ENCODE data around the gene CLEC16A.

CLEC16A gene

DNA sequence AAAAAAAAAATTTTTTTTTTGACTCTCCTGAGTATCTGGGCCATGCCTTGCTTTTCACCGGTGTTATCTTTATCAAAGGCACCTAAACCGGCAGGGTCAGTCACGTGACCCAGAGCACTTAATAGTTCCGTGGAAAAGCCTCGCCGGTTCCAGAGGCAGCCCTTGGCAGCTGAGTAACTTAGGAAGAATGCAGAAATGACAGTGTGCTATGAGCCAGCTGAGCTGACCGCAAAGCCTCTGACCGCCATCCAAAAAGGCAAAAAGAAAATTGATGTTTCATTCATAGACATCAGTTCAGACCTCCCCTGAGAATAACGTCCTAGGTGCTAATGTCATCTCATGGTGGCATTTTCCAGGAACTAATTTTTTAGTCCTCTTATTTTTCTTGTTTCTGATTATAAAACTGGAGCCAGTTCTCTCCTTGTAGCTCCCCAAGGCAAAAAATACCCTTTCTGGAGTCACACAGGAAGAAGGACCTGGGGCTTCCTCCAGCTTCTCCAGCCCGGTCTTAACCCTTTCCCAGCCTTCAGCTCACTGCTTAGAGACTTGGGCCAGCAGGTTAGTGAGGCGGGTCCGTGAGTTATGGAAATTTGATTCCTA, 189.1 kb downstream of the CLEC16A start:
- DNase-seq: no peak

DNA sequence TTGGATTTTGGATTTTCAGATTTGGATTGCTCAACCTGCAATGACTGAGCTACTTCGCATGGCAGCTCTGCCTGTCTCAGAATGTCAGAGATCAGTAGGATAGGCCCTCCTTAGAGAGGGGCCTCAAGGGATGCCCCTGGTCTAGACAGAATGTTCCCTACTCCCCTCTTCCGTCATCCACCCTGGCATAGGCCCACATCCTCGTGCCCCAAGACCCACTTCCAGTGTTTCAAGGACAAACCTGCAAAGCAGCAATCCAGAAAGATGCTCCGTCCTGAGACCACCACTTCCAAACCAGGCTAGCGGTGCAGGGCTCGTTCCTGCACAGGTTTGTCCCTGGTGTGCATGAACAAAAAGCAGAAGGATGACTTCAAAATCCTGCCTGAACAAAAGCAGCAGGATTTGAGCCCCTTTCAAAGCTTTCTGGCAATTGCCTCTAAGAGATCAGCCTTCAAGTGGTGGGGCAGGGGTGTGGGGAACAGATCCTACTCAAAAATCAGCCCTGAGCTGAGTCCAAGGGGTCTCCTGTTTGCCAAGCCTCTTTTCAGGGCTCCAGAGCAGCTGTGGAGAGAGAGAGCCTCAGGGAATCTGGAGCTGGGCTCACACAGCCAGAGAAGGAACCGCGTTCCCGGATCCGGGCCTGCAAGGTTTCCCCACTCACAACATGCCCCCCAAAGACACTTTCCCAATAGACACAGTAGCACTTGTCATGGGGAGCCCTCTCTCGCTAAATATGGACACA, 190.5 kb downstream of the CLEC16A start:
- DNase-seq: no peak

DNA sequence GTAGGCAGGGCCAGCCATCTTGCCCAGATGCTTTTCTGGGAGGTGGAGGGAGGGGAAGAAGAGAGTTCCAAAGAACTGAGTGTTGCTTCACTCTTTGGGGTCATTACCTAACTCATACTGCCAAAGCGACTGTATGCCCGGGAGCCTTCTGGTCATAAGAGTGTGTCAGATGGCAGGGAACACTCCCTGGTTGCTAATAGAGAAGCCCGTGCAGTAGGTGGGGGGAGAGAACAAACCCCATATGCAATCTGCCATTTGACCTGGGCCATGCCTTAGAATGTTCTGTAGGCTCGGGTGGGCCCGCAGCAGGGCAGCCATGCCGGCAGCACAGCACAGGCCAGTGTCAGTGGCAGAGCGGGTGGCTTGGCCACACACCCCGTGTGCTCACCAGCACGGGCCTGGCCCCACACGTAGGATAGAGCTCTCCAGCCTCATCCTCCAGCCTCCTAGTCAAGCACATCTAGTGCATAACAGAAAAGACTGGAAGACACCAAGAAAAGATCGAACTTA, 191.2 kb downstream of the CLEC16A start:
- no peak for DNase-seq

DNA sequence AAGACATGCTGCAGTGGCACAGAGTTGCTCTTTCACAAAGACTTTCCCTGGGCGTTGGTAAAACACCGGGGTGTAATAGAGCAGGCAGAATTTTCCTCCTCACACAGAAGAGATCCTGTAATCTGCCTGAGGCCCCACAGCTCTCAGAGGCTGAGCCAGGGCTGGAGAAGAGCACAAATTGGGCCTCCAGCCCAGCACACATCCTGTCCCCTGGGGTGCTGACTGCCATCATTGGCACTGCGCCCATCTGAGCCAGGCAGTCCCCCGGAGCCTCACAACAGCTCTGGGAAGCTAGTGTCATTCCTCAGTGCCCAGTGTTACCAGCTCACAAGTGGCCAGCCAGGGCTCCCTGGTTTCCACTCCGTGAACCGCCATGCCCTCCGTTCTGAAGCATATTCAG, 192.2 kb downstream of the CLEC16A start:
- DNase-seq: peak in 1 of 2 experiments; percentile 17

DNA sequence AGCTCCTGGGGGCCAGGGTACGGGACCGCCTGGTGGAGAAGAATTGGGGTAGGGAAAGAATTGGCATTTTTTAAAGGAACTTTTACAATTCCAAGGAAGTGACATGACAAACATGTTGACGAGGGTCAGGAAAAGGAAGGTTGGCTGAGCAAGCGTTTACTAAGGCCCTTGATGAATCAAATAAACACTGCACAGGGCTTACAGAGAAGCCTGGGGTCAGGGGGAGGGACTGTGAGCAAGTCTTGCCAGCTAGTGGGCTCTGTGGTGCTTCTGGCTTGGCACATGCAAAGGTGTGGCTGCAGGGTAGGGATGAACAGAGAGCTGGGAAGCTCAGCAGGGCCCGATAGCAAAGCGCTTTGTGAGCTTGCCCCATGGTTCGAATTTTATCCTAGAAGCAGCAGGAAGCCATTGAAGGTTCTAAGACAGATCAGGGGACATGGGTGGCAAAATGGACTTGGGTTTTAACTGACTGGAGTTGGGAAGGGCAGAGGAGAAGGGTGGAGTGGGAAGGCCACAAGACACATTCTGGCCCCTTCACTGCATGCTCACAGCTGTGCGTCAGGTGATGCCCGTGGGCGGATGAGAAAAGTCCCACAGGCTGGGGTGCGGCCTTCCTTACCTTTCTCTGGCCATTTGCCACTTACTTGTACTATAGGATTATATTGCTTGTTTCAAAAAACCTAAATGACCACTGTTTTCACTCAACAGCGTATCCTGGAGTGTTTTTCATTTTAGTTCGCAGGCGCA, 193.8 kb downstream of the CLEC16A start:
- no peak for DNase-seq

DNA sequence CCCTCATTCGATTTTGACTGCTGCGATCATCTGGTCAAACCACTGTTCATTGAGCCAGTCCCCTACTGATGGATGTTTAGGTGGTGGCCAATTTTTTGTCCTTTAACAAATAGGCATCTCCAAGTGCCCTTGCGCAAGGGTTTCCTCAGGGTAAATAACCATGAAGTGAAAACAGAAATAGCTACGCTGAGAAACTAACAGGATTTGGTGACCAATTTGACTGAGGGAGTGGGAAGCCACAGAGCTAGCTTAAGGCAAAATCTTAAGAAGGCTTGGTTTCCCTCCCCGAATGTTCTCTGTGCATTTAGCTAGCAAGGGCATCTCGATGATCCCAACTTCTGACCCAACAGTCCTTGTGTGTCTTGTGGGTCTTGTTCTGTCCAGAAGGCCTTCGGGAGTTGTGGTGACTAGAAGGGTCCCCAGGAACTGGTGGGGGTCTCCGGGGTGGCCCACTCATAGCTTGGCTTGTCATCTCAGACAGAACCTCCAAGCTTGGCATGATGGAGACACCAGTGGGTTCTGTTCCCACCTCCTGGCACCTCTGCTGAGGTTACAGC, 194.5 kb downstream of the CLEC16A start:
- DNase-seq: no peak

DNA sequence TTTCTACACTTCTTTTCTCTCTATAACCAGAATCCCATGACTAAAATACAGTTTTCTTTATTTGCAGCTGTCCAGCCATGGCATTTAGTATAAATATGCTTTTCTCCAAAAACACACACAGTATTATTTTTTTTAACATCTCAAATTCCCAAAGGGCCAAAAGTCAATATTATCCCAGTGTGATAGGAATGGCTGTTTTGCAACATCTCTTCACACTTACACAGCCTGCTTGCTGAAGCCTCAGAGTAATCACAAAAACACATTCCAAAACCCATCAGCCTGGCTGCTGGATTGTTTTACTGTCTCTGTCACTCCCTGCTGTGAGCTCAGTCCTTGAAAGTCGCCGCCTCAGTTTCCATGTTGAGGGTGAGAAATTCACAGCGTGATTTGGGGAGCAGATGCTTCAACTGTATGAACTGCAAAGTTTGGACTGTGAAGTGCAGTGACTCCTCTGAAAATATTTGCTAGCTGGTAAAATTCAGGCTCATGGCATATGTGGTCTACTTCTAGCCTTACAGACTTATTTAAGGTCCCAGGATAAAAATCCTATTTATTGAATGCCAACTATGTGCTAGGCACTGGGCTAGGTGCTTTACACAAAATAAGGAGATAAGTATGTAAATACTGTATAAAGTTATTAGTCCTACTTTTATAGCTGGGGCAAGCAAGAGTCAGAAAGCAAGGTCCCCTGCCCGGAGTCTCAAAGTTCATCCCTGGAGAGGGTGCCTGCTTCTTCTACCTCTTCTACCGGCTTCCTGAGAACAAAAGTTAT, 195.1 kb downstream of the CLEC16A start:
- DNase-seq: no peak

DNA sequence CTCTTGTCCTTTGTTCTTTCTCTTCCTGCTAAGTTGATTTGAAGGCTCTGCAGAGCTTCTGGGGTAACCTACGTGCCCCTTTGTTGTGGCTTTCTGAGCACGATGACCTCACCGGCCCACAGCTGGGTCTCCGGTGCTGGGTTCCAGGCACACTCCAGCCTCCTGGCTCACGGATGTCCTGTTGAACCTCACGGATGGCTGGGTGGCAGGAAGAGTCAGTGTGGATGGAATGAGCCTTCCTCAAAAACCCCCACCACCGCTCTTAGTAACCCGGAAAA, 195.7 kb downstream of the CLEC16A start:
- DNase-seq: no peak

DNA sequence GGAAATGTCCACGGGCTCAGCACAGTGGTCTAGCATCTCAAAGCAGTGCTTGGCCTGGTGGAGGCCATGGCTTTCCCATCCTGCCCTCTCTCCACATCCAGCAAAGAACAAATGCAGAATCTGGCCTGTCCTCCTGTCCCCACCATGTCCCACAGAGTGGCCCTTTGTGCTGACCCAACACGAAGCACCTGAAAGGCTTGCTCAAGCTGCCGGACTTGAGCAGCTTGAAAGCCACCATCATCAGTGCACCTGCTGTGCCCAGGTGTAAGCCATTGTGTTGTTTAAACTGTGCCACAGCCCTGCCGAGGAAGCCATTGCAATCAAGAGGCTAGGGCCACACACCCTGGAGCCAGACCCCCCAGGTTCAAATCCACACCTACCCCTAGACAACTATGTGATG, 196.1 kb downstream of the CLEC16A start:
- DNase-seq: no peak

DNA sequence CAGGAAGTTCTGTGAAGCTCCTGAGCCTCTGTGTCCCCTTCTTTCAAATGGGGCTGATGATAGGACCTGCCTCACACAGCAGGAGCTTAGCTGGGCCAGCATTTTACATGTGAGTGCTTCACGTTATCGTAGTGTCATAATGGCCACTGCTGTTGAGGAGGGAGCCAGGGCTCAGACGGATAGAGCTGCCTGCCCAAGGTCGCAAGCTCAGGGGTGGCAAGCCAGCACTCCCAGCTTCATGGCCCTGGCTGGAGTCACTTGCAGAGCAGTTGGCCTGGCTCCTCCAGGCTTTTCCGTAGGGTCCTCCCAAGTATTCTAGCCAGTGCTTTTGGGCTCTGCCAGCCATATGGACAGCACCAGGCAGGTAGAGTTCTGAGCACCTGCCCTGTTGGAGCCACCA, 196.5 kb downstream of the CLEC16A start:
- no peak for DNase-seq

DNA sequence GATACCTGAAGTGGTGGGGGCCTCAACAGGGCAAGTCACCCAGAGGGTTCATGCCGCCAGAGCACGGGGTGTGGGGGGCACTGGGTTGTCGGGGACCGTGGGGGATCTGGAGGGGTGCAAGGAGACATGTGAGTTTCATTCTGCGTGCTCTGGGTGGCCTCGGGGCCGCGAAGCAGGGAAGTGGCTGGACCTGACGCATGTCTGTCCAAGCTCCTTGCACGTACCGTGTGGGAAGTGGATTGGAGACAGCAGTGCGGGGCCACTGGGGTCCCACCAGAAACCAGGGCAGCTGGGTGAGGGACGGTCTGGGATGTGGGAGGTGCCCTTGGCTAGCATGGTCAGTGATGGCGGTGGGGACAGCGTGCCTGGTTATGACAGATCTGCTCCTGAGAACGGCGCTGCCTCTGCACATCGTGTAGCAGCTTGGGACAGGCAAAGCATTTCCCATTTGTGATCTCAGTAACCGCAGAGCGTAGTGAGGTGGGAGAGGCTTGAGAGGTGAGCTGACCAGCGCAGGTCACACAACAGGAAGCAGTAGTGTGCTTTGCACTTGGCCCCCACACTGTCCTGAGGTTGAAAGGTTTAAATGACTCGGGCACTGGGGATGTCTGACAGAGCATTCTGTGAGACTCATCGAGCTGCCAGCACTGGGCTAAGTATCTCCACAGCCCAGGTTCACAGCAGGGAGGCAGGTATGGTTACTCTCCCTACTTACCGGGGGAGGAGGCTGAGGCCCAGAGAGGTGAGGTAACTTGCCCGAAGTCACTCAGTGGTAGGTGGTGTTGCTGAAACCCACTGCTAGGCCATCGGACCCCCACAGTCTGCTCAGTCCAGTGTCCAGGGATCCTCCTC, 197.3 kb downstream of the CLEC16A start:
- DNase-seq: no peak

DNA sequence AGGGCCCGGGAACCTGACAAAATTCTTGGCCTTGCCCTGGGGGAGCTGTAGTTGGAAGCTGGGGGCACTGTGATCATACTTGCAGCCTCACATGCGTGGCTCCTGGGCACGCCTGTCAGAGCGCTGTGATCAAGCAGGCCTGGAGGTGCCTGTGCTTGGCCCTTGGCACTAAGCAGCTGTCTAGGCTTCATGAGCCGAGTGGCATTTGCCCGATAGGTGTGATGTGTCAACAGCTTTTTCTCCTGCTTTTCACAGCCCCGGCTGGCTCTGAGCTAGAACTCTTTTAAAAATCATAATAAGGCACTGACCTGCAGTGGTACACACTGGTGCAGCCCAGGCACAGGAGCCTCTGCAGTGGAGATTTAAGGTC, 197.9 kb downstream of the CLEC16A start:
- no peak for DNase-seq

DNA sequence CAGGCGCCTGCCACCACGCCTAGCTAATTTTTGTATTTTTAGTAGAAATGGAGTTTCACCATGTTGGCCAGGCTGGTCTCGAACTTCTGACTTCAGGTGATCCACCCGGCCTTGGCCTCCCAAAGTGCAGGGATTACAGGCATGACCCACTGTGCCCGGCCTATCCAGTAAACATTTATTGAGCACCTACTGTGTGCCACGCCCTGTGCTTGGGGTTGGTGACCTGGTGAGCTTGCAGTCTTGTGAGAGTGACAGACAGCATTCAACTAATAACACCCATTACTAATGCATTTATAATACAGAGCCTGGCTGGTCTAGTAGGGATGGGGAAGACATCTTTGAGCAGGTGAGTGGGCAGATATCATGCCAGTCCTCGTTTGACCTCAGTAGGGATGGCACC, 198.6 kb downstream of the CLEC16A start:
- no peak for DNase-seq

DNA sequence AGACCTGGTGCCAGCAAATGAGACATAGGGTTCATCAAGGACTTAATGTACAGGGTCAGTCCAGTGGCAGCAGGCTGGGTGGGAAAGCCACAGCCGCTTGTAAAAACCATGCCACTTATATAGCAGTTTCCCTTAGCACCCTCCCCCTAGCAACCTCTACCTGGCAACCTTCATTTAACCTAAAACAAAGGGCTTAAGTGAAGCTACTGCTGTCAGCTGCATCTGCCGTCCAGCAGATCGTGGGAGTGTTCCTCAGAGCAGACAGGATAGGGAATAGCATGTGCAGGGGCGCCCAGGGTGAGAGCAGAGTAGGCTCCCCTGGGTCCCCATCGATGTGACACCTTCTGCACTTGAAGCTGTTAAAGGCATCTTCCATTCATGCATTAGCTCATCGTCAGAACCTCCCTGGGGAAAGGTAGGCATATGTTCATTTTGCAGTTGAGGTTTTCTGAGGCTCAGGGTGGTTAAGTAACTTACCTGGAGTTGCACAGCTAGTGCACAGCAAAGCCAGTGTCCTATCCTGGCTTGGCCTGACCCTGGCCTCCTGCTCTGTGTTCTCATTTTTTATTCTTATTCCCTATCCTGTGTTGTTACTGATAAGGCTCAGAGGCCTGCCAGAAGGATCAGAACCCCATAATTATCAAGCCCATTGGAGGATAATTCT, 199.1 kb downstream of the CLEC16A start:
- no peak for DNase-seq

DNA sequence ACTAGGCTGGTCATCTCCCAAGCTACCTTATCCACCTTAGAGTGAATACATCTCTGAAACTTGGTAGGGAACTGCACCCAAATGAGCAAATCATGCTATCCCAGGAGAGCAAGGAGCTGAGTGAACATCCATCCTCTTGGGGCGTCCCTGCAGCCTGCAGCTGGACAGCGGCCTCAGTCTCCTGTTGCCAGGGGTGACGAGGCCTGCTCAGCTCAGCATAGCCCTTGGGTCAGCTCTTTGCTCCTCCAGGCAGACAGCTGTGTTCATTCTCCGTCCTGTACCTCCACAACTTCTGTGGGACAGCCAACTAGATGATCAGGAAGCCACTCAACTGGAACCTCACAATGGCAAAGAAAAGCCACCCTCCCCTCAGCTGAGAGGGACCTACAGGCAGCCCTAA, 199.8 kb downstream of the CLEC16A start:
- no peak for DNase-seq

DNA sequence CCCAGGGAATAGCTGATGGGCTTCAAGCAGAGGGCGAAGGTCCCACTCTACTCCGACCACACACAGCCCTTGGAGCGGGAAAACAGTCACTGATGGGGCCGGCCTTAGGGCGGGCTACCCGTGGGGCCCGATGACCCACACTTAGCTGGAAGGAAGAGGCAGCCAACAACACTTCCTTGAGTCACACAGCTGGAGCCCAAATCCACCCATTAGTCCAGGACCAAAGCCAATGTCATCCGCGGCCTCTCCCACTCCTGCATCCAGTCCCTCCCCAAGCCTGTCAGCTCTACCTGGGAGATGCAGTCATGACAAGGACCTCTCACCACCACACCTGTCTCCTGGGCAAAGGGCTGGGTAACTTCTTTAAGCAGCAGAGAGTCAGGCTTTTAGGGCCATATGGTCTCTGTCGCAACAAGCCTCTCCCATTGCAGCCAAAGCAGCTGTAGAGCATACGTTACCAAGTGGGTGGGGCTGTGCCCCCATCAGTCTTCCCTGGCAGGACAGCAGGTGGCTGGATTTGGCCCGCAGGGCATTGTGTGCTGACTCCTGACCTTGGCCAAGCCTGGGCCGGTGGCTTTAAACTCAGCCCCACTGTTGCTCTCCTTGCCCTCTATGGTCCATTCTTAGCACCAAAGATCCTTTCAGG, 200.9 kb downstream of the CLEC16A start:
- DNase-seq: peak in 1 of 2 experiments; percentile 10

DNA sequence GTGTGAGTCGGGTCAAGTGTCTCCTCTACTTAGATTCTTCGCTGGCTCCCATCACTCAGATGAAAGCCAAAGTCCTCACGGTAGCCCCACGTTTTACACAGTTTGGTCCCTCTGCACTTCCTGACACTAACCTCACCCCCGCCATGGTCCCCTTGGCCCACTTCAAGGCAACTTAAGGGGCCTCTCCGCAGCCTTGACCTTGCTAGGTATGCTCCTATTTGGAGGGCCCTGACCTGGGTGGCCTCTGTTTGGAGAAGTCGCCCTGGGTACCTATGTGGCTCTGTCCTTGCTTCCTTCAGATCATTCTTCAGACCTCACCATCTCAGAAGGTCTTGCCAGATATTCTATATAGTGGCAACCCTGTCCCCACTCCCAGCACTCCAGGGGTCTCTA, 201.5 kb downstream of the CLEC16A start:
- DNase-seq: no peak

DNA sequence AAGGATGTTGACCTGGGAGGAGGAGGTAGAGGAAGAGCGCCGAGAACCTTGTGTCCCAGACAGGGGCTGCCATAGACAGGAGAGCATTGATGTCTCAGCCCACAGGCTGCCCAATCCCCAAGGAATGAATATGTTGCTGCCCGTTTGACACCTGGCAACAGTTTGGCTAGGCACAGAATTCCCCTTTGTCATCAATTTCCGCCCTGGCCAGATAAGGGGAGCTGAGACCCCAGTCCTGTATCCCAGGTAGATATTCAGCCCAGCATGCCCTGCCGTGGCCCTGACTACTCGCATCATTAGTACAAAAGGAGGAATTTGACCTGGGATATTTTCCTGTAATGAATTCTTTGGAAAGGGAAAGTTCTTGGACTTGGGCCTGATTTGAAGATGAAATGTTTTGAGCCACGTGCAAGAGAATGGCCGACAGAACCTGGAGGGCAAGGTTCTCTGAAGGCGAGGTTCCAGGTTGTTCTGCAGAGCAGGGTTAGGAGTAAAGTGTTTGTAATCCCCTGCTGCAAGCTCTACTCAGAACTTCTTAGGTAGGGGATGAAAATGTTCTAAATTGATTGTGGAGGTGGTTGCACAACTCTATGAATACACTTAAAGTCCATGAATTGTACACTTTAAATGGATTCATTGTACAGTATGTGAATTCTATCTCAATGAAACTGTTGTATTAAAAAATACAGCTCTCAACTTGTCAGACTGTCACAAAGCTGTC, 202.8 kb downstream of the CLEC16A start:
- no peak for DNase-seq

DNA sequence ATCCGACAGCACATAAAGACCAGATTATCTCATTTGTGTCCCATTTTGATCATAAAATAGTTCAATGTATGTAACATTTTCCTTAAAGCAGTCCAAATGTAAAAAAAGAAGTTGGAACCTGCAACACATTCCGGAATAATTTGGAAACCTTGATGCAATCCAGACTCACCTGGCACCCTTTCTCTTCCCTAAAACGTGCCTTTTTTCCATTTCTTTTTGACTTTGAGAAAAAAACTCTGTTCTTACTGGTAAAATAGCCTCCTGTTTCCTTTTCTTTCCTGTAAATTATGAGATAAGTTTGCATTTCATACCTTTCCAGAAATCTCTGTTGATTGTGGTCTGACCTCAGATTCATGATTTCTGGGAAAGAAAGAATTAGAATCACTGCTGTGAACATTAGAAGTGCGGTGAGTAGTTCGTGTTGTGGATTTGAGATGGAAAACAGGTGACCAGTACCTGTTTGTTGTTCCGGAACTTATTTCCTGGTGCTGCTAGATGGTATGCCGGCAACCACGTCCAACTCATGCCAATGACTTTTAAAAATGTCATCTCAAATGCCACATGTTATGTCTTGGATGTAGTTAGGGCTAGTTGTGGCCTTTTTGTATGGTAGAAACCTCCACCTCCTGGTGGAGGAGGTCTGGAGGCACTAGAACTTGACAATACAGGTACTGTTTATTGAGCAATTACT, 203.5 kb downstream of the CLEC16A start:
- DNase-seq: no peak
